ENCODE data around the gene SPATA31E1.

The SPATA31E1 gene

DNA sequence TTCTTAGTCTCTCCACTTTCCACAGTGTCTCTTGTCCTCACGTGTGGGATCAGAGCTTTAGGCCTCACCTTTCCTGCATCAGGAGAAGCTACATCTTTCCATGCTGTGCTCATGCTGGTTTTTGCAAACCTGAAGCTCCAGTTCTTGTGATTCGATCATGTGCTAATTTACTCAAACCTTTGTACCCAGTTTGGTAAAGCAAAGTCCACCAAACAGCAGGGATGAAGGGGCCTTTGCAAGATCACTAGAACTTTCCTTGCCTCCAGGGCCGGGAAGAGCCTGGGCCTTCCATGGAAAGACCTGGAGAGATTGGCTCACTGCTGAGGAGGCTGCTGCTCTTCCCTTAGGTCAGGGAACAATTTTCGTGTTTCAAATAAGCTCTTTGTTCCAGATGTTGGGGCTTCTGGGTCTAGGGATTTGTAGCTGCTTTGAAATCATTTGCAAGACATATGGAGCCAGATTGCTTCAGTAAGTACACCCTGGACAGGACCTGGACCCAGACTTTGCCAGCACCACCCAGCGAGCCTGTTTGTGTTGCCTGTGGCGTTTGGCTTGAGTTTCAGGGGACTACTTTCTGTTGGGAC lies 18.7 kb upstream of the SPATA31E1 start:
- DNase-seq: no peak

DNA sequence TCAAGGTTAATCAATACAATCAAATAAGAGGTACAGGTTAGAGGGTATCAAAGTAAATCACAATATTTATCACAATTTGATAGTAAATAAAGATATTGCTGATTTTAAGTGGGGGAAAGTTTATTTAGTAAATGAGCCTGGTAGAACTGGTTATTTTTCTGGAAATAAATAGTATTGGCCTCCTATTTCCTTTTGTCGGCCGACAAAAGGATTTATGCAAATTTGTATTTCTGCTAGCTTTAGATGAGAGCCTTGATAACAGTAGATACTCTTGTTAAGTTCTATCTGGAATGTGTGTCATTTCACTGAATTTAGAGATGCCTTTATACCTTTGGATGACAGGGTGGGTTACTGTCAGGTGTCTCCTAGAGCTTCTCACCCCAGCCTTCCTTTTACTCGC lies 17.8 kb upstream of the SPATA31E1 start:
- DNase-seq: no peak

DNA sequence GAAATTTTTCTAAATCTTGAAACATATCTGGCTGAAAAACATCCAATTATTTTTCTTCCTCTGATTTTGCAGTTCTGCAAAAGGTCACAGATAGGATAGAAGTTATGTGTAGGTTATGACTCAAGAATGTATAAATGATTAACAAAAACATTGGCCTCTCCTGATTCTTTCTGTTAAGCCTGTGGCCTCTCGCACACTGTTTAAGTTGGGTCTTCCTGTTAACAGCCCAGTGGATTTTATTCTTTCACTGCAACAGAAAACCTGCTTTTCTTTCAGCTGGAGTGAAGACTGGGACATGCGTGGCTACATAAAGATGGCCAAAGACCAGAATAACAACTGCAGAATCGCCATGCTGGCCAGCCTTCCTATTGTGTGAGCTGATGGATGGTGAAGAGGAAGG lies 17.1 kb upstream of the SPATA31E1 start:
- DNase-seq: no peak

DNA sequence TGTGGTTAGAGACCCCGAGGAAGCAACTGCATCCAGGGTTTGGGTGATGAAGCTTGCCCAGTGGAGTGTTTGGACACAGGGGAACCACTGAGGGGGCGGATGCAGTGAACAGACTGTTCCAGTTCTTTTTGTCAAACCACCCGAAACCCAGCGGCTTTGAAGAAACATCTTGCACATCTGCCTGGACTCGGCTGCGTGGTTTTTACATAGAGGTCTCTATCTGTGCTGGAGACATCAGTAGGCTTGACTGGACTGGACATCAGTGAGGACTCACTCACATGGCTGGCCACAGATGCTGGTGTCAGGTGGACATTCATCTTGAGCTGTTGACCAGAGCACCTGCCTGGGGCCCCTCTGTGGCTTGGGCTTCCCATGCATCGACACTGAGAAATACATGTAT lies 15.3 kb upstream of the SPATA31E1 start:
- no peak for DNase-seq

DNA sequence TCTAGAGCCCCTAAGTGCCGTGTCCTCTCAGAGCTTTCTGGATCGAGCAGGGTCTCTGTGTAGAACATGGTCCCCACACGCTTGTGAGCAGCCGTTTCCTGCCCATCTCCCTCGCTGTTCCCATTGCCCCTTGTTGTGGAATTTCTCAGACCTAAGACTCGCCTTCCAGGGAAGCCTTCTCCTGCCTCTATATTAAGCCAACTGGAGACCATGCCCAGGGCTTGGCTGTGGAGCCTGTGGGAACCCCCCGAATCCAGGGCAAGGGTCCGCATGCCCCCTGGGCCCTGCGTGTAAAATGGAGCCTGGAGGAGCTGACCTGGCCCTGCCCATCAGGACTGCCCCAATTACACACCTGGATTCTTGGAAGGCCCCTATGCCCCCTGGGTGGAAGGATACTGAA lies 14.5 kb upstream of the SPATA31E1 start:
- no peak for DNase-seq

DNA sequence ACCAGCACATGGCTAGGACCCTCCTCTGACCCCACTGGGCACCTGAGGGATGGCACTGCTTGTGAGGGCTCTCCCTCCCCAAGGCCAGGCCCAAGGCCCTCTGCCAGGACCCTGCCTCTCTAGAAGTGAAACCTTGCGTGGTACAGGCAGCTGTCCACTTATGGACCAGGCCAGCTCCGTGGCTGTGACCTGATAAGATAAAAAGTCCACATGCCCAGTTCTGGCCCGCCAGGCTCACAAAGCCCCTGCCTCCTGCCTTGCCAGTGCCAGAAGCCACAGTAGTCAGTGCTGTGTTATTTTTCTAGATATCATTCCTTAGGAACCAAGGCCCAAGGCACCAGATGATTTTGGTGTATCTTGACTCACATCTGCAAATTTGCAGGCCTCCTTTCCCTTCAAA lies 14.0 kb upstream of the SPATA31E1 start:
- no peak for DNase-seq

DNA sequence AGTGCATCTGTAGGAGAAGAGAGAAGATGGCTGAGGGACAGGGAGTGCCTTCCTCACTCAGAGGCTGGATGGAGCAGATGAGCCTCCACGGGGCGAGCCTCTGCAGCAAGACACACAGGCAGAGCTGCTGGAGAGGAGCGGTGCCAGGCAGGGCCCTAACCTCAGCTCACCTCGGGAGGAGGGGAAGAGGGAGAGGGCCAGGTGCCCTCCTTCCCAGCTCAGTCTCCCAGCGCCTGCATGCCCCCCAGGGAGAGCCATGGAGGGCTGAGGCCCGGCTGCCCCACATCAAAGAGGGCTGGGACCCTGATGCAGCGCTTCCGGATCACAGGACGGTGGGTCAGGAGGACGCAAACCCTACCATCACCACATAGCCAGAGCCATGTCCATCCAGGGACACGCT lies 13.6 kb upstream of the SPATA31E1 start:
- no peak for DNase-seq

DNA sequence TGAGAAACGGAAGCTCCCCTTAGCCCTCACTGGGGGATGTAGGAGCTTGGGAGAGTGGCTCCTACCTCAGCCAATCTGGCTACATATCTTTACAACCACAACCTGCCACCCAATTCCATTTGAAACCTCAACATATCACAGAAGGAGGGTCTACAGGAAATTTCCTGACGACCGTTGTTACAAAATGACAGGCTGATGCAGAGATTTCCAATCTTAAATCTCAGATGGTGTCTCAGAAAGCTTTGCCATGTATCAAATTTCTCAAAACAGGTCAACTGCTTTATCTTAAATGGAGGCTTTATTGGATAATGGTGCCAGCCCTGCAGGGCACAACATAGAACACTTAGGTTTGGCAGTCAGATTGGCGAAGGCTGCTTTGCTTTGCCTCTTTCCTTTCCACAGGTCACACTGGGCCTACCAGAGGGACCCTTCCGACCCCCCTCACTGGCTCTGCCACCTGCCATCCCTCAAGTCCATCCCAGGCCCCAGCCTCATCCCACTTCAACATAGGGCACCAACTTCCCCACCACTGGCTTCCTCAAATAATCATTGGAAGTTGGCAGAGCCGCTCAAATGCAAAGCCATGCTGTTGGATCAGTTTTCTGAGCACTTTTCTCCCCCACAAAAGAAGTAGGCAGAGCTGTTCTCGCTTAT lies 11.1 kb upstream of the SPATA31E1 start:
- DNase-seq: no peak

DNA sequence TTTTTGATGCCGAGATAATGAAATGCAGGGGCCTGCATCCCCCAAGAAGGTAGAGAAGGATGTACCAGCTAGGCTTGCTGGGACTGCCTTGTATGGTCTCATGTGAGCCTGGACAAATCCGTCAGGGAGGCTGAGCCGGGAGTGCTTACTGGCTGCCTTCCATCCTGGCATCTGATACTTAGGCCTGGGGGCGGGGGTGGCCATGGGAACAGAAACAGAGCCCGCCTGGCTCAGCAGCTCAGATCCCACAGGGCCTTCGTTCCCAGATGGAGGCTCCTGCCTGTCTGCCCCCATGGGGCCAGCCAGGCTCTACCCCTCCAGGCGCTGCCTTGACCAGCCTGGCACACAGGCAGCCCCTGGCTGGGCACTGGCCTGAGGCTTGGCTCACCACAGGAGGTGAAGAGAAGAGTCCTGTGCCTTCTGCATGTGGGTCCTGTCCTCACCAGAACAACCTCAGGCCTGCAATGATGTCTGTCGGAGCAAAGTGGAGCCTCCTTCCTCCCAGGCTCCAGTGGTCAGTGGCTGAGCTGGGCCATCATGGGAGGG lies 10.5 kb upstream of the SPATA31E1 start:
- DNase-seq: no peak

DNA sequence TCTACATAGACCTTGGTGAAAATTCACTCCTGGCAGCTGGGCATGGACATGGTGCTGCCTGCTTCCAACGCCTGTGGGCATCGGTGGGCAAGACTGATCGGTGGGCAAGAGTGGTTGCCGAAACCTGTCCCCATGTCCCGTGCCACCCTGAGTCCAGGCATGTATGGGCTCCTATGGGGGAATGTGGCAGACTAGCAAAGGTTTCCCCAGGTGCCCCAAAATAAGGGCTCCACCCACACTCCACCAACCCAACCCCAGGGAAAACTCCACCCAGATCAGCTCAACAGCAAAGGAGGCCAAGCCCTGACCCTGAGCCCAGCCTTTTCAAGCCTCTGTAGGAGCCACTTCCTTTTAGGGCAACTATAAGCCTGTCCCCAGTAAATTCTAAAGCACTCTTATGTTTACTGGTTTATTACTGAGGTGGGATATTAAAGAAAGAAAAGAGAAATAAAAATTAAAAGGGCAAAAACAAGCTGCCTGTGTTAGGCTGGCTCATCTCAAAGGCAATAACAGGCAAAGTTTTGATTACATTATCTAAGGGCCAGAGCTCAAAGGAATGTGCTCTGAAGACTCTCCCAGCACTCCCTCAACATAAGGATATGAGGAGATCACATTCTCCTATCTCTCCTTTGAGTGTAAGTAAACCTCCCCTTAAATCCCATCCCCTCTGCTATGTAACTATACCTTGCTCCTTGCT lies 8.9 kb upstream of the SPATA31E1 start:
- no peak for DNase-seq

DNA sequence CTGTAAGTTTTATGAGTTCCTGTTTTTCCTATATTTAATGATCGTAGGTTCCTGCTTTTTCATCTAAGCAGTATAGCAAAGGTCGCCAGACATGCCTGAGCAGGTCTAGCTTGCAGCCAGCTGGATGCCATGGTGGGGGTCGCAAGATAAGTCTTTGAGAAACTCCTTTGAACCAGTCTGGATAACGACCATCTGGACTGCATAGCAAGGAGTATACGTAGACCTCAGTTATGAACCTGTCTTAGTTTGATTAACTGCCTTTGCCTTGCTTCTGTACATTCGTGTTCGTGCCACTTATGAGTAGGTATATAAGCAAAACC lies 8.4 kb upstream of the SPATA31E1 start:
- DNase-seq: no peak

DNA sequence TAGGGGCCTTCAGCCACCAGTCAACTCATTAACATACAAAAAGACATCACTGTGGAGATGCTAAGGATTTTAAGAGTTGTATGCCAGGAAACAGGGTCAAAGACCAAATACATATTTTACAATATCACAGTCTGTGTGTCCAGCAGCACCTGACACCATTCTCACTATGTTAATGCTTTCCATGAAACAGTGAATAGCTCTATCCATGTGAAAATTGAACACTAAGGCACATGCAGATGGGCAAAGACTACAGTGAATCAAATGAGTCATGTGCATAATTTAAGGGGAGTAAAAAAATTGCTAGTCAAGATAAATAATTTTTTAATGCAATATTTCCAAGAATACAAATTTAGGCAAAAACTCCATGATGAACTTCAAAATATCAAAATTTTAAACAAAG lies 7.6 kb upstream of the SPATA31E1 start:
- DNase-seq: no peak

DNA sequence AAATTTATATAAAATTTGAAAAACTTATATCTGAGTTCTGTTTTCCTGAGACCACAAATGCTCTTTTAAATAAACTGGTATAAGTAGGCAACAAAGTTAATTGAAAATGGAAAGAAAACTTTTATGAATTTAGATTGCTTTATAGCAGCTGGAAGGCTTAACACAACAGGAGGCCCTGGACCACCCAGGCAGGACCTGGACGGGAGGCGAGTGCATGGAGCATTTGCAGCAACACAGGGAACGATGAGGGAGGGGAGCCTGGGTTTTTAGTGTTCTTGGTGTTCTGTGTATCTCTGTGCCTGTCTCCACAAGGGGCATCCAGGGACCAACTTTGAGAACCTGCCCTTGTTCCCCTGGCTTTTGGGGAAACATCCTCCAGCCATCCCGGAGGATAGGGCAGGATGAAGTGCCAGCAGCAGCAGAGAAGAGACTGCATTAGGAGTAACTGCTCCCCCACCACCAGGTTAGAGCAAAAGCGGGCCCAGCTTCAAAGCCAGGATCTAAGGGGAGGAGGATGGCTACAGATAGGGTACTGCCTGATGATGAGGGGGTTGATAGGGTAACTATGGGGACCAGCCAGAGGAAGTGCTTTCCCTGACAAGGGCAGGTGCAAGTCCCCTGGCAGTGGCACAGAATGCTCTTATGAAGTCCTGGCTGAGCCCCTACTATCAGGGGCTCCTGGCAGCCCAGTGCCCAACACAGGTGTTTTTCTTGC lies 6.7 kb upstream of the SPATA31E1 start:
- no peak for DNase-seq

DNA sequence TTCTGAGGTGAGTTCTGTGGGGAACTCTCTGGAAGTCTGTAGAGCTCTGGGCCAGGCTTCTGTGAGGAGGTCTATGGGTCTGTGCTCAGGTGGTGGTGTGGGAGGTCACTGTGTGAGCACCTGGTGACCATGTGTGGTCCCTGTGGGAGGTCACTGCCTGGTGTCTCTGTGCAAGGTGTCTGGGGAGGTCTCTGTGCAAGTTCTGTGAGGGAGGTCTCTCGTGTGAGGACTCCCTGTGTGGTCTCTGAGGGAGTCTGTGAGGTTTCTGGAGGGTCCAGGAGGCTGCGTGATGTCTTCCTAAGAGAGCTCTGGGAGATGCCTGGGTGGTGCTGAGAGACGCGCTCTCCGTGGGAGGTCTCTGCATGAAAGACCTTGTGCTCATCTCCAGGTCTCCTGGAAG lies 6.0 kb upstream of the SPATA31E1 start:
- DNase-seq: no peak

DNA sequence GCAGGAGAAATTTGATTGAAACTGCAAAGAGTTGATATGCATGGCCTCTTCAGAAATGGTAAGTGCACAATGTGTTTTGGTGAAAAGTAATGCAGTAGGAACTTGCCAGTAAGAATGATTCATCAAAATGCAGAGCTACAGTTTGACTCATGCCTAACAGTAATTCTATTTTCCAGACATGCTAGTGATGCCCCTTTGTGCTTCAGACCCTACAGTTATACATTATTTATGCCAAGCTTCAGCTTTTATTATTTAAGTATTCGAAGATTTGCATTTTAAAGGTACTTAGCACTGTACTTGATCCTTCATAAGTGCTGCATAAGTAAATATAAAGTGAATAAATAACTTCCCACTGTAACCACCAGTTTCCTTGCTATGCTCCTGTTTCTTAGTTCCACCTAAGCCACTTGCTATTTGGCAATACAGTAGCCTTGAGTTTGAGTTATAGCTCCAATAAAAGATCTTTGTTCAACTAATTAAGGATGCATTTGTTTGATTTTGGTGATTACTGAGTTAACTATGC lies 3.6 kb upstream of the SPATA31E1 start:
- DNase-seq: peak; percentile 33

DNA sequence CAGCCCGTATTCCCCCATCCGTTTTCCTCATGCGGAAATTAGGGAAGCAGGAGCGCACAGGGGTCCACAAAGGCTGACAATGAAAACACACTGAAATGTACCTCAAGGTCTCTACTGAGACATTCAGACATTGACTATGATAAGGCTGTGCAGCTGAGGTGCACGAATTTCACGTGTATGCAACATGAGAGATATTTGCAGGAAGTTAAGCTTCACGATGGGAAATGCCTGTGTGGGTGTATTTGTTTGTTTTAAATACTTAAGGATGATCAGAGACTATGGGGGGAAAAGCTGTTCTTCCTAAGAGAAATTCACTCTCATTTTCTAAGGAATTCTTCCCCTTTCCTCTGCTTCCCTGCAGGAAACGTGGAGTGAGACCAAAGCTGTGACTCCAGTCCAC lies 2.6 kb upstream of the SPATA31E1 start:
- no peak for DNase-seq

DNA sequence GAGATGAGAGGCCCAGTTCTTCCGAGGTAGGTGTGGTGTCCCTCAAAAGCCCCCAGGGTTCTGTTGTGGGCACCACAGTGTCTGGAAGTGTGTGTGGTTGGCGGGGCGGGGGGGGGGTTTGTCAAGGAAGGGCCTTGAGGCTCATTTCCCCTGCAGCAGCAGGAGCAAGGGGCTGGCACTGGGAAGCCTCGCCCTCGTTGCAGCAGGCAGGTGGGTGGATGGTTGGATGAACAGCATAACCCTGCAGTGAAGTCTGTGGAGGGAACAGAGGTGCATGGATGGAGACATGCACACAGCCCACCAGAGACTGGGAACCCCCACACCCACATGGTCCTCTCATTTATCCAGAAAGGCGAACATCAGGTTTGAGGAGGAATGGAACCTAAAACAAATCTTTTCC lies 2.0 kb upstream of the SPATA31E1 start:
- no peak for DNase-seq

DNA sequence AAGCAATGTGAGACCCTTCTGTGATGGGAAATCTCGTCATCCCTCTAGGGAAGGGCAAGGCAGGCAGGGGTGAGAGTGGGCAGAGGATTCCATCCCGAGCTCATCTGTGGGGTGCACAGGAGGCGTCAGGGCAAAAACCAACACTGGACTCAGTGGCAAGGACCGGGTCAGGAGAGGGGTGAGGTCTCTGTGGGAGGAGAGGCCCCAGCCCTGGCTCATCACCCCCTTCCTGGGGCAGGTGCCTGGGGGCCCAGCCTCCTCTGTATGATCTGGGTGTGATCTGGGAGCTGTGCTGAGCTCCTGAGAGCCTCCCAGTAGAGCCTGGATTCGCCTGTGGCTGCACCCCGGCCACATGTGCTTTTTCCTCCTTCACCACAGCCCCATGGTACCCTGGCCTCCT lies 597 bp downstream of the SPATA31E1 start:
- no peak for DNase-seq

DNA sequence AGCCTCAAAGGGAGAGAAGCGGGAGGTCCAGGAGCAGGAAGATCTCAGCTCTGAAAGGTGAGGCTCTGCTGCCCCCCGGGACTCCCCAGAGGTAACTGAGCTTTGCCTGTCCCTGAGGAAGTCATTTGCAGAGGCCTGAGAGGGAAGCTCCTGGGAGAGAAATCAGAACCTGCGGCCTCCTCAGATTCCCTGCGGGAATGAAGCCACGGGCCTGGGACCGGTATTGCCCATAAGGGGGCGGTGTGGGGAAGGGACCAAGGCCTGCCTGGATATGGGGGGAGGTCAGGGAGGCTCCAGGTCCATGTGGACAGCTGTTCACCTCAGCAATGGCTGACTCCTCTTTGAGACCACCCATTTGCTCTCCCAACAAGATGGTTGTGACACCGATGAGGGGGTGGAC lies 1.3 kb downstream of the SPATA31E1 start:
- DNase-seq: no peak

DNA sequence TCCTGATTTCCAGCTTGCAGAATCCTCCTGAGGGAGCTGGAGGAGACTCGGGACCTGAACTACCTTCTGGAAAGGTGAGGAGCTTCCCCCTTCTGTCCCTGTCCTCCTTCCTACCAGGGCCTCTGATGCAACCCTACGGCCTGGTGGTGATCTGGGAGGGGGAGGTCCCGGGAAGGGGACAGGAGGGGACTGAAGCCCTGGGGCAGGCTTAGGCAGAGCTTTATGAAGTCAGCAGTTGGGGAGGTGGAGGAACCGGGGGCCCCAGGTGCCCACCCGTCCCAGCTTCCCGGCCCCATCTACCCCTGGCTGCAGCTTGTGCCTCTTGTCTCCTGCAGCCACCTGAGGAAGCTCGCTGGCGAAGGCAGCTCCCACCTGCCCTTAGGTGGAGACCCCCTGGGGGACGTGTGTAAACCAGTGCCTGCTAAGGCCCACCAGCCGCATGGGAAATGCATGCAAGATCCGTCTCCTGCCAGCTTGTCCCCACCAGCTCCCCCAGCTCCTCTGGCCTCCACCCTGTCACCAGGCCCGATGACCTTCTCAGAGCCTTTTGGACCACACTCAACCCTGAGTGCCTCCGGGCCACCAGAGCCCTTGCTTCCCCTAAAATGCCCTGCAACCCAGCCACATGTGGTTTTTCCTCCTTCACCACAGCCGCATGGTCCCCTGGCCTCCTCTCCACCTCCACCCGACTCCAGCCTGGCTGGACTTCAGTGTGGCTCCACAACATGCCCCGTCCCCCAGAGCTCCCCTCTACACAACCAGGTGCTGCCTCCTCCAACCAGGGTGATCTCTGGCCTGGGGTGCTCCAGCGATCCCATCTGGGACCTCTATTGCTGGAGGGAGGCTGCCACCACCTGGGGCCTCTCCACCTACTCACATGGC lies 2.1 kb downstream of the SPATA31E1 start:
- DNase-seq: no peak

DNA sequence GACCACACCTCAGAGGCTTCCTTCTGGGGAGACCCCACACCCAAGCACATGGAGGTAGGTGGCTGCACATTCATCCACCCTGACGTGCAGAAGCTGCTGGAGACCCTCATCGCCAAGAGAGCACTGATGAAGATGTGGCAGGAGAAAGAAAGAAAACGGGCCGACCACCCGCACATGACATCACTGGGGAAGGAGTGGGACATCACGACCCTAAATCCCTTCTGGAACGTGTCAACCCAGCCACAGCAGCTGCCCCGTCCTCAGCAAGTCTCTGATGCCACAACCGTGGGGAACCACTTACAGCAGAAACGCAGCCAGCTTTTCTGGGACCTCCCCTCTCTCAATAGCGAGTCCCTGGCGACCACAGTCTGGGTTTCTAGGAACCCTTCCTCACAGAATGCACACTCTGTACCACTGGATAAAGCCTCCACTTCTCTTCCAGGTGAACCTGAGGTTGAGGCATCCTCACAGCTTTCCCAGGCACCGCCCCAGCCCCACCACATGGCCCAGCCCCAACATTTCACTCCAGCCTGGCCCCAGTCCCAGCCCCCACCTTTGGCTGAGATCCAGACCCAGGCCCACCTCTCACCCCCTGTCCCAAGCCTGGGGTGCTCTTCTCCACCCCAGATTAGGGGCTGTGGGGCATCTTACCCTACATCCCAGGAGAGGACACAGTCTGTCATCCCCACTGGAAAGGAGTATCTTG lies 3.0 kb downstream of the SPATA31E1 start:
- DNase-seq: no peak
